Retinal pigment epithelial cell (primary cell): ENCODE results near the gene MUC4.
"Not testable (repeated sequence)": the region's sequence is repeated elsewhere in the genome, so short reads cannot be mapped to it uniquely, and the experiment has no call there.

Source experiments
- DNase-seq: peaks from one replicate; pipeline ENCODE4 v3.0.0-alpha.2; 2010; ENCODE audit warnings: low read depth
- H3K4me3 ChIP-seq: 2 replicates; pipeline ENCODE4 v1.5.1; 2011; ENCODE audit warnings: mild to moderate bottlenecking, low read length, control low read depth, moderate library complexity
- TF ChIP-seq, protein P1 (sequence below): conservative IDR thresholded peaks from 2 replicates; pipeline ENCODE4 v1.5.1; 2011; ENCODE audit warnings: low read depth, low read length, control low read depth, inconsistent platforms

The MUC4 gene

DNA sequence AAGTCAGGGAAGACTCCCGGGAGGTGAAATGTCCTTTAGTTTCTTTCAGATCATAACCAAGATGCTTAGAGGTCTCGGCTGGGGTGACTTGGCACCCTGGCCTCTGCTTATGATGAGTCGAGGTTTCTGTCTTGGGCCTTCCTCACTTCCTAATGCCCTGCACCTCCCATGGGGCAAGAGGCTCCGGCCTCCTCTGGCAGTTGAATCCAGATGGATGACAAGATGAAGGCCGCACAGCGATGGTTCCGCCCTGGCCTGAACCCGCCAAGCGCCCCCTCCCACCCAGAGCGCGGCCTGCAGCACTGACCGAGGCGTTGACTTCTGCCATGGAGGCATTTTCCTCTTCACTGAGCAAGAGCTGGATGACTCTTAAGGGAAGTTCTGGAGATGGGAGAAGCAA is 59.7 kb downstream of the MUC4 start:
- no peak for DNase-seq
- H3K4me3 ChIP-seq, result no peak overlapping the region
- TF ChIP-seq, protein P1, sequence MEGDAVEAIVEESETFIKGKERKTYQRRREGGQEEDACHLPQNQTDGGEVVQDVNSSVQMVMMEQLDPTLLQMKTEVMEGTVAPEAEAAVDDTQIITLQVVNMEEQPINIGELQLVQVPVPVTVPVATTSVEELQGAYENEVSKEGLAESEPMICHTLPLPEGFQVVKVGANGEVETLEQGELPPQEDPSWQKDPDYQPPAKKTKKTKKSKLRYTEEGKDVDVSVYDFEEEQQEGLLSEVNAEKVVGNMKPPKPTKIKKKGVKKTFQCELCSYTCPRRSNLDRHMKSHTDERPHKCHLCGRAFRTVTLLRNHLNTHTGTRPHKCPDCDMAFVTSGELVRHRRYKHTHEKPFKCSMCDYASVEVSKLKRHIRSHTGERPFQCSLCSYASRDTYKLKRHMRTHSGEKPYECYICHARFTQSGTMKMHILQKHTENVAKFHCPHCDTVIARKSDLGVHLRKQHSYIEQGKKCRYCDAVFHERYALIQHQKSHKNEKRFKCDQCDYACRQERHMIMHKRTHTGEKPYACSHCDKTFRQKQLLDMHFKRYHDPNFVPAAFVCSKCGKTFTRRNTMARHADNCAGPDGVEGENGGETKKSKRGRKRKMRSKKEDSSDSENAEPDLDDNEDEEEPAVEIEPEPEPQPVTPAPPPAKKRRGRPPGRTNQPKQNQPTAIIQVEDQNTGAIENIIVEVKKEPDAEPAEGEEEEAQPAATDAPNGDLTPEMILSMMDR, result no peak

DNA sequence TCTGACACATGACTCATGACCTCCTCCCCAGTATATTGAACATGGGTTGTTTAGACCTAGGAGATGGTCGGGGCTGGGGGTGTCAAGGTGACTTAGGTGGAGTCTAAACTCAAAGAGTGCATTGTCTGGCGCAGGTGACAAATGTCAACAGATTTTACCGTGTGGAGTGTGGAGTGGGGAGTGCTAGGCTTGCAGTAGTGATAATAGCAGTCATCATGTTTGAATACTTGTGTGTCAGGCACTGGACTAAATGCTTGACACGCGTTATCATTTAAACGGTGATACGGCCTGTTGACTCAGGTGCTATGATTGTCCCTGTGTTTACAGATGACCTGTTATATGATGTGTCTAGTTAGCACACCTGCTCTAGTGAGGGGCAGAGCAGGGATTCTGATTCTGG is 60.2 kb downstream of the MUC4 start:
- no peak for DNase-seq
- H3K4me3 ChIP-seq, result no peak overlapping the region
- TF ChIP-seq, protein P1, result no peak

DNA sequence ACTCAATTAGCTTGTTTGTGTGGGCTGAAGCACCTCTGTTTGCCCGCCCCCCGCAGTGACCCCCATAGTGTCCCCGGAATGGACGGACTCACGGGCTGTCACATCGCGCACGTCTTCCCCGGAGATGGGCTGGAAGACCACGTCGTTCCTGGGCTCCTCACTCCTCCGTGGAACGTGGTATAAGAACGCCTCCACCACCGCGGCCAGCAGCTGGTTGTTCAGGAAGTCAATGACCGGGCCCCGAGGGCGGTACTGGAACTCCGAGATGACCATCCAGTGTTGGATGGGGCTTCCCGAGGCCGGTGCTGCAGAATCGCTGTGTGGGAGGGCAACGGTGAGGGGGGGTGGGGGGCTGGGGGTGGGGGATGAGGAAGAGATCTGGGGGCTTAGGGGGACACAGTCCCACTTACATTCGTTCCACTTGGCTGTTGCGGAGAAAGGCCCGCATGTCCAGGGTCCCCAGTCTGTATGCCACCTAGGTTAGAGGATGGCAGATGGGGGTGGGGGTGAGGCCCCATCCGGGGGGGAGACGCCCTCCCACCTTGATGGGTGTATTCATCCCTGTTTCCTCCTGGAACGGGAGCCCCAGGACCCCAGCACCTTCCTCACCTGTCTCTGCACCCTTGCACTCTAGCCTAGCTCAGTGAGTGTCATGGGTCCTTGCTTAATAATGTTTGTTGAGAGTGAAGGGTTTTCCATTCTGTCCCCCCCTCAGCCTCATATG is 60.8 kb downstream of the MUC4 start:
- TF ChIP-seq, protein P1, result no peak
- no peak overlapping the region for H3K4me3 ChIP-seq
- DNase-seq, result no peak

DNA sequence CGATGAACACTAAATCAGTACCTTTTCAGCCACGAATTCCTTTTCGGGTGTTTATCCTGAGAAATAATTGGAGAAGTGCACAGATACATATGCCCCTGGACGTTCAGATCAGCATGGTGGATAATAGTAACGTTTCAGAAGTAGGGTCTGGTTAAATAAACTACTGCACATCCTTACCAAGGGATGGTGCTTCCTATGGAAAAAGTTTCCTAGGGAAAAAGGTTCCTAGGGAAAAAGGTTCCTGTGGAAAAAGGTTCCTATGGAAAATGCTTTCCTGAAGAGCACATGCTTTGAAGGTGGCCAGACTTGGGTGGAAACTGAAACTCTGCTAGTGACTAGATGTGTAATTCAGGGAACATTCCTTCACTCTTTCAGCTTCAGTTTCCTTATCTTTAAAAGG is 62.6 kb downstream of the MUC4 start:
- DNase-seq, H3K4me3 ChIP-seq: not testable (repeated sequence)

DNA sequence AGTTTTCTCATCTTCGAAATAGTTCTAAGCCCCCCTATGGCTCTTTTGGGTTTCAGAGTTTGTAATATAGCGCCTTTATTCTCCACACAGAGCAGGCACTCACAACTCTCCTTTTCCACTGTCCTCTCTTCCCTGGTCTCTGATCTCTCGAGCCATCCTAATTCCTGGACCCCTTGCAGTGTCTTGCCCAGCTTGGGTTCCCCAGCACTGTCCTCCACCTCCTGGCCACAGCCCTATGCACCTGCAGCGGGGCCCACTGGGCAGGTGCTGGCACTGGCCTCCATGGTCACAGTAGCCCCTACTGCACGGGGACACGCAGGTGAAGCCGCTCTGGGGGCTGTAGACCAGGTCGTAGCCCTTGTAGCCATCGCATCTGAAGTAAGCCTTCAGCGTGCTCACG is 63.1 kb downstream of the MUC4 start:
- no peak for DNase-seq
- no peak overlapping the region for H3K4me3 ChIP-seq
- TF ChIP-seq, protein P1, result no peak

DNA sequence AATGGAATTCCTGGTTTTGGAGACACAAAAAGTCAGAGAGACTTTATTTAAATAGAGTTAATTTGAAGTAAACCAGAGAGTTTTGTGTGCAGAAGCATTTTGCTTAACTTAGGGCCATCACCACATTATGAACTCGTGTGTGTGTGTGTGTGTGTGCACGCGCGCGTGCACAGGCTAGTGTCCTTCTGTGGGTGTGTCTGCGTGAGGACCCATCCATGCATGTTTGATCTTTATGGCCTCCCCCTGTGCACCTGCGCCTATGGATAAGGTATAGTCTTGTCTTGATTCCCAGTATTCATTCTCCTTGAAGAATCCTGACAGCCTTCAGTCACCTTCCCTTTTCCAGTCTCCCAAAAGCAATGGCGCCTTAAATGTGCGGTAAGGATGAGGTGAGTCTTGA is 65.0 kb downstream of the MUC4 start:
- DNase-seq, result no peak
- H3K4me3 ChIP-seq, result no peak overlapping the region
- TF ChIP-seq, protein P1, result no peak

DNA sequence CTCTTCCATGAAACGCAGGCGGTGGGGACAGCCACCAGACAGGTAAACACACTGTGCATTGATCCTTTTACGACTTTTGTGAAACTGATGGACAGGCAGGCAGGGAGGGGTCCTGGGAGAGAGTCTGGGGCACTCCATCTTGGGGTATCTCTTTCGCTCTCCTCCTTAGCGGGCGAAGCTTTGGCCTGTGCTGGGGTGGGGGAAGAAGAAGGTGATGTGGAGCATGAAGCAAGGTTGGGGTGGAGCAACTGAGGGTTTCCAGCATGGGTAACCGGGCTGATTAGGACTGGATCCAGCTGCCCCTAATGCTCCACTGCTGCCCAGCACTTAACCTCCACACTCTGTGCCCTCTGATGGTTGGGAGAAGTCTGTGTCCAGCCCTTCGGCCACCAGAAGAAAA is 65.4 kb downstream of the MUC4 start:
- H3K4me3 ChIP-seq, result no peak overlapping the region
- DNase-seq, result no peak
- TF ChIP-seq, protein P1, result no peak

DNA sequence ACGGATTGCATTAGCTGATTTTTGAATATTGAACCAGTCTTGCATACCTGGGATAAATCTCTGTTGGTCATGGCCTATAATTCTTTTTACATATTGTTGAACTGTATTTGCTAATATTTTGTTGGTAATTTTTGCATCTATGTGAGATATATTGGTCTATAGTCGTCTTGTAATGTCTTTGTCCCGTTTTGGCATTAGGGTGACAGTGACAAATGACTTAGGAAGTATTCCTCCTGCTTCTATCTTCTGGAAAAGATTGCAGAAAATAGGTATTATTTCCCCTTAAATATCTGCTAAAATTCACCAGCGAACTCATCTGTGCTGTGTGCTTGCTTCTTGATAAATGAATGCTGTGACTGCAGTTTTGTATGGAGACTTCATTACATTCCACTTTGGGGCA is 67.3 kb downstream of the MUC4 start:
- DNase-seq, result no peak
- H3K4me3 ChIP-seq, result no peak overlapping the region
- TF ChIP-seq, protein P1, result no peak
